BLaER1 treated with 17β-estradiol and CSF1 and Interleukin-3, amounts not matched to agents 10 nM and 100 nM (cell line): ENCODE data around the gene TCF19.
"Not testable (repeated sequence)": the region's sequence is repeated elsewhere in the genome, so short reads cannot be mapped to it uniquely, and the experiment has no call there.

Experiments used
- H3K27ac ChIP-seq, 11 experiments: shearing (Covaris generic); formaldehyde crosslinking; 2 replicates each; pipeline ENCODE4 v1.8.1; 2022
- H3K27me3 ChIP-seq, 11 experiments: shearing (Covaris generic); formaldehyde crosslinking; 2 replicates each; pipeline ENCODE4 v1.8.1; 2022
- H3K36me3 ChIP-seq, 11 experiments: shearing (Covaris generic); formaldehyde crosslinking; 2 replicates each; pipeline ENCODE4 v1.8.1; 2022
- H3K4me1 ChIP-seq, 10 experiments: shearing (Covaris generic); formaldehyde crosslinking; 2 replicates each; pipeline ENCODE4 v1.8.1; 2022
- H3K4me2 ChIP-seq, 11 experiments: shearing (Covaris generic); formaldehyde crosslinking; 2 replicates each; pipeline ENCODE4 v1.8.1; 2022
- H3K4me3 ChIP-seq, 10 experiments: shearing (Covaris generic); formaldehyde crosslinking; 2 replicates each; pipeline ENCODE4 v1.8.1; 2022
- H3K9ac ChIP-seq, 11 experiments: shearing (Covaris generic); formaldehyde crosslinking; 2 replicates each; pipeline ENCODE4 v1.8.1; 2022
- H3K9me3 ChIP-seq, 11 experiments: shearing (Covaris generic); formaldehyde crosslinking; replicated peaks in 1 of 11; 2 replicates each; pipeline ENCODE4 v1.8.1; 2022
- H4K20me1 ChIP-seq, 11 experiments: shearing (Covaris generic); formaldehyde crosslinking; 2 replicates each; pipeline ENCODE4 v1.8.1; 2022
- Cebpa-rat ChIP-seq, 11 experiments: shearing (Covaris generic); IDR thresholded peaks; 2 replicates each; pipeline ENCODE4 v1.8.1; 2022

The TCF19 gene

DNA sequence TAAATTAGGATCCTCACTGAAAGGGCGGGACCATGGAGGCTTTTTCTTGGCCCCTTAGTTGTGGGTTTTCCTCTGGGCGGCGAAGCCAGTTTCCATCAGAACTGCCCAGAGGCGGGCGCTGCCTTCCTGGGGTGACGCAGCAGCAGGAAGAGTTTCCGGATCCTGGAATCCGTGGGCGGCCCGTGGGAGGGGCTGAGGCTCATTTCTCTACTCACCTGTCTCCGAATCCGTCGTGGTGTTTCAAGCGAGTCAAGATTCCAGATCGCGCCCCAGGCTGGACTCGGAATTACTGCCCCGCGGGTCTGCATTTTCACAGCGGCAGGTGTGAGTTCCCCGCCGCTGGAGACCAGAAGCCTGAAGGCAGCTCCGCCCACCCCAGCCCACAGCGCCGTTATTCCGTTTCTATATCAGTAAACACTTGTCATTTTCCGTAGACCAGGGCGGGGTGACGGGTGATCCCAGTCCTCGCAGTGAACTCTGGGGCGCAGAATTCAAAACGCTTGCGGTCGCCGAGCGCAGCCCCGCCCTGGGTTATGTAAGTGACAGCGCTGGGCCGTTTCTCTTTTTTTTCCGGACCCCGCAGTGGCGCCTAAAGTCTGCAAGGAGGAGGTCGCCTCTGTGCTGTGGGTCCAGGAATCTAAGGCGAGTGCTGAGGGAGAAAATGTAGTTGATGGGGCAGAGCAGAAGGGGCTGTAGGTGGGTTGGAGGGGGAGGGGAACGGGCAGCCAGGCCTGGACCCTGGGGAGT is 39.3 kb downstream of the TCF19 start:
- H3K4me3 ChIP-seq = peak overlapping the region; percentile 65 to 88 (median 80)
- H3K27ac ChIP-seq = peak overlapping the region; percentile 89 to 98 (median 93)
- no peaks in the 10 kb centered on the region for H3K27me3 ChIP-seq
- TF ChIP-seq Cebpa-rat (IDR thresholded peaks at IDR 0.05) = no peak
- peaks cover 0 to 22% (median 5%) of the 10 kb centered on the region in 11 experiments; a peak in 12 of 22 replicates for H3K36me3 ChIP-seq
- H3K9ac ChIP-seq = peak overlapping the region; percentile 87 to 96 (median 90)
- H3K9me3 ChIP-seq = peaks cover 0 to 19% (median 14%) of the 10 kb centered on the region in 11 experiments; a peak in 16 of 22 replicates
- H3K4me1 ChIP-seq = peaks cover 35 to 58% (median 51%) of the 10 kb centered on the region in 10 experiments
- no peaks in the 10 kb centered on the region; a peak in 1 of 22 replicates for H4K20me1 ChIP-seq
- peak overlapping the region; percentile 72 to 91 (median 87) for H3K4me2 ChIP-seq

DNA sequence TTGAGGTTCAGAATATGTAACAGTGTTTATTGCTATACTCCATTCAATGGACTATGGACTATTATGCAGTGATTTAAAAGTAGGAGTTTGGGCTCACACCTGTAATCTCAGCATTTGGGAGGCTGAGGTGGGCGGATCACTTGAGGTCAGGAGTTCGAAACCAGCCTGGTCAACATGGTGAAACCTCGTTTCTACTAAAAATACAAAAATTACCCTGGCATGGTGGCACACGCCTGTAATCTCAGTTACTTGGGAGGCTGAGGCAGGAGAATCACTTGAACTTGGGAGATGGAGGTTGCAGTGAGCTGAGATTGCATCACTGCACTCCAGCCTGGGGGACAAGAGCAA is 40.7 kb downstream of the TCF19 start:
- Histone ChIP-seq H3K36me3 (peaks cover 0 to 22% (median 5%) of the 10 kb centered on the region in 11 experiments; a peak in 12 of 22 replicates), H3K4me3 (peak overlapping the region in 8 of 10 experiments; percentile 28 to 88 (median 81); a peak in 12 of 20 replicates), H3K9ac (peak overlapping the region in 5 of 11 experiments; percentile 37 to 89 (median 87); a peak in 5 of 22 replicates), H3K4me2 (peak overlapping the region; percentile 64 to 91 (median 87)), H3K9me3 (peaks cover 0 to 19% (median 14%) of the 10 kb centered on the region in 11 experiments; a peak in 16 of 22 replicates), H3K27ac (peak overlapping the region in 7 of 11 experiments; percentile 48 to 91 (median 53); a peak in 10 of 22 replicates), H3K4me1 (peaks cover 45 to 67% (median 61%) of the 10 kb centered on the region in 10 experiments)
- H3K27me3 ChIP-seq, H4K20me1 ChIP-seq: not testable (repeated sequence)

DNA sequence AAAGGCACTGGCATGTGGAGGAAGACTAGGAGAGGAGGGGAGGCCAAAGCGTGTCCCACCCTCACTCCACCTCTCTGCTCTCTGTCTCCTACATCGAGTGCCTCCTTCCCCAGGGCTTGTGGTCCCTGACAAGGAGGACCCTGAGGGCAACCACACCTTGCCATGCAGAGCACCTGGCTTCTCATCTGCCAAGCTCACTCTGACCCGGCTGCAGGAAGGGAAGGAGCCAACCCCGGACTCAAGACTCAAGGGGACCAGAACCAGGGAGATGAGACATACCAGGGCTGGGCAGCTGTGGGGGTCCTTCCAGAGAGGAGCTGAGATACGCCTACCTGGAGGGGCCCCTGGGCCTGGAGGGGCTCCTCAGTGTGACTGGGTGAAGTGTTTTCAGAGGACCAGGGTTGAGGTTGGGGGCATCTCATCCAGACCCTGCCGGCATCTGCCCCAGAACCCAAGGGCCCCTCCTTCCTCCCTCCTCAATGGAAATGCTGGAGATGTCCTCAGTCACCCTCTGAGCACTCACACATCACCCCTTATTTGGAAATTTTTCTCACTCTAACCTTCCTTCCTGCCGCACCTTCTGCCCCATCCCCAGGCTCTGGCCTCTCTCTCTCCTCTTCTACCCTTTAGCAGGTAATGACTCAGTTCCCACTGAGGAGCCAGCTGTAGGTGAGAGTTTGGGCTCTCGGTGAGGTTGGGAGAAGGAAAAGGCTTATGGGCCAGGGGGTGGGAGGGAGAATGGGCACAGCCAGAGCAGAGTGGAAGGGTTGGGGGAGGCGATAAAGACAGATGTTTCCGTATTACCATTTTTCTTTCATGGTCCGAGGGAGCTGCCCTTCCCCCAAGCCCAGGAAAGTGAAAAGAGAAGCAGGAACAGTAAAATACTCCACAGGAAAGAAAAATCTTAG is 44.1 kb downstream of the TCF19 start:
- peaks cover 0 to 22% (median 5%) of the 10 kb centered on the region in 11 experiments; a peak in 12 of 22 replicates for H3K36me3 ChIP-seq
- H3K4me3 ChIP-seq = peak overlapping the region in 9 of 10 experiments; percentile 52 to 69 (median 58); a peak in 15 of 20 replicates
- H3K4me1 ChIP-seq = peaks cover 49 to 71% (median 65%) of the 10 kb centered on the region in 10 experiments
- no peak for TF ChIP-seq Cebpa-rat (IDR thresholded peaks at IDR 0.05)
- no peaks in the 10 kb centered on the region for H3K27me3 ChIP-seq
- H3K9me3 ChIP-seq = peaks cover 0 to 19% (median 14%) of the 10 kb centered on the region in 11 experiments; a peak in 16 of 22 replicates
- peak overlapping the region in 10 of 11 experiments; percentile 69 to 91 (median 87); a peak in 20 of 22 replicates for H3K27ac ChIP-seq
- H3K4me2 ChIP-seq = peak overlapping the region; percentile 77 to 99 (median 90)
- no peaks in the 10 kb centered on the region; a peak in 1 of 22 replicates for H4K20me1 ChIP-seq
- H3K9ac ChIP-seq = peak overlapping the region in 10 of 11 experiments; percentile 63 to 83 (median 76); a peak in 20 of 22 replicates

DNA sequence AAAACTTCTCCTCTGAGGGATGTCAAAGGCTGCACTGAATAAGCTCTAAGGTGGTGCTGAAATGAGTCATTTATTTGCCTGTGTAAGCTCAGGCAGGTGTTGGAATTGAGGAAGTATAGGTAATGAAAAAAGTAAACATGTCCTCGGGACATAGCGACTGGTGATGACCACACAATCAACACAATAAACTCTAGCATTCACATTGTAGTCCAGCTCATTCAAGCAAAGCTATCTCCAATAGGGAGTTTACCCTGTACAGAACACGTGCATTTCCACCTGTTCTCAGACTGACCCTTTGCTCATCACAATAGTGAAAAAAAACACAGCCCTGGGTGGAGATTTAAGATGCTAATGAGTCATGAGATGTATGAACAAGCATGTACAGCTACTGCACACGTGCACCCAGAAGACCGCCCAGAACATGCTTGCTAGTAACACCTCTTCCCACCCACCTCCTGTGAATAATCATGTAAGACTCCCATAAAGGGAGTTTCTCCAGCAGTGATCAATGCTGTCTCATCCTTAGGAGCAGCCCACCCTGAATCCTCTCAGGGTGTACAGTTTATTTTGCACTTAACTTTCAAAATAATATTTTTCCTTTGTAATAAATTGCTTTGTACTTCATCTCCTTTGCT is 45.1 kb downstream of the TCF19 start:
- no peaks in the 10 kb centered on the region for H3K27me3 ChIP-seq
- H3K9me3 ChIP-seq = peaks cover 0 to 19% (median 14%) of the 10 kb centered on the region in 11 experiments; a peak in 16 of 22 replicates
- peak overlapping the region; percentile 77 to 99 (median 90) for H3K4me2 ChIP-seq
- peaks cover 0 to 22% (median 5%) of the 10 kb centered on the region in 11 experiments; a peak in 12 of 22 replicates for H3K36me3 ChIP-seq
- peaks cover 49 to 77% (median 65%) of the 10 kb centered on the region in 10 experiments for H3K4me1 ChIP-seq
- H3K9ac ChIP-seq = peak overlapping the region; percentile 63 to 83 (median 73); a peak in 21 of 22 replicates
- H3K27ac ChIP-seq = peak overlapping the region in 10 of 11 experiments; percentile 69 to 91 (median 87); a peak in 21 of 22 replicates
- no peaks in the 10 kb centered on the region; a peak in 1 of 22 replicates for H4K20me1 ChIP-seq
- peak overlapping the region; percentile 52 to 69 (median 57) for H3K4me3 ChIP-seq
- TF ChIP-seq Cebpa-rat (IDR thresholded peaks at IDR 0.05) = no peak

DNA sequence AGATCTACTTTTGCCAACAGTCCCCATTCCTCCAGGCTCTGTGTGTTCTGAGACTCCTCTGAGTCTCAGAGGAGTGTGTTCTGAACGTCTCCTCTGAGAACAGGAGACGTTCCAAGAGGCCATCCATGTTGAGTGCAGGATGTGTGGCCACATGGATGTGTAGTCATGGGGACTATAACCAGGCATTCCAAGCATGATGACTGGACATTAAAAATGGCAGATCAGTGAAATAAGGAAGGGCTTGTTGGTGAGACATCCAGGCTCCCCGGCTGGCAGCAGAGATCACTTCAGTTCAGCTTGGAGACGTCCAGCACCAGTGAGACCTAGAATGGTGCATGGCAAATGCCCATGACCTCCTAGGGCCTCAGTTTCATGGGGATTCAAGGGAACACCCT is 46.4 kb downstream of the TCF19 start:
- peaks cover 36 to 65% (median 54%) of the 10 kb centered on the region in 10 experiments for H3K4me1 ChIP-seq
- H3K27me3 ChIP-seq = no peaks in the 10 kb centered on the region
- peaks cover 0 to 18% (median 14%) of the 10 kb centered on the region in 11 experiments; a peak in 16 of 22 replicates for H3K9me3 ChIP-seq
- H3K36me3 ChIP-seq = peaks cover 0 to 16% (median 5%) of the 10 kb centered on the region in 11 experiments; a peak in 12 of 22 replicates
- H3K27ac ChIP-seq = peak overlapping the region in 10 of 11 experiments; percentile 69 to 91 (median 87); a peak in 20 of 22 replicates
- peak overlapping the region; percentile 77 to 99 (median 90) for H3K4me2 ChIP-seq
- H3K4me3 ChIP-seq = peak overlapping the region in 9 of 10 experiments; percentile 52 to 69 (median 56); a peak in 13 of 20 replicates
- peak overlapping the region in 9 of 11 experiments; percentile 70 to 83 (median 79); a peak in 17 of 22 replicates for H3K9ac ChIP-seq
- no peak for TF ChIP-seq Cebpa-rat (IDR thresholded peaks at IDR 0.05)
- no peaks in the 10 kb centered on the region; a peak in 1 of 22 replicates for H4K20me1 ChIP-seq

DNA sequence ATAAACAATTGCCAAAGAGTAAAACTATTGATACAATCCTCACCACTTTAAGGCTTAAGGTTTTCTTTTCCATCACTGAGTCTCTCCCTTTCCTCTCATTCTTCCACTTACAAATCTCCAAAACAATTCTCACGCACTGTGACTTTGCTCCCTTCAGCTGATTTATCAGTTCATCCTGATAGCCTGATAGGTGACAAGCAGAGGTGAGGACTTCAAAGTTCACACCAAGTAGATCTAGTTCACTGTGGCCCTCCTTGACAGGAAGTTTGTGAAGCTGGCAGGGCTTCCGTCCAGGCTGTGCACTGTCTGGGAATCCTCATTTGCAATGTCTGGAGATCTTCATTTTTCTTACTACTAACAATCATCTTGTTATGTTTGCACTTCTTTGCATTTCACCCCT is 47.2 kb downstream of the TCF19 start:
- Histone ChIP-seq H3K27ac (peak overlapping the region in 4 of 11 experiments; percentile 37 to 88 (median 67); a peak in 5 of 22 replicates), H3K9me3 (peaks cover 0 to 9% (median 6%) of the 10 kb centered on the region in 11 experiments; a peak in 15 of 22 replicates), H3K36me3 (peaks cover 0 to 10% (median 5%) of the 10 kb centered on the region in 11 experiments; a peak in 11 of 22 replicates), H4K20me1 (no peaks in the 10 kb centered on the region; a peak in 1 of 22 replicates), H3K9ac (no peak overlapping the region), H3K27me3 (no peaks in the 10 kb centered on the region), H3K4me2 (no peak overlapping the region), H3K4me1 (peaks cover 28 to 59% (median 47%) of the 10 kb centered on the region in 10 experiments), H3K4me3 (no peak overlapping the region)
- no peak for TF ChIP-seq Cebpa-rat (IDR thresholded peaks at IDR 0.05)

DNA sequence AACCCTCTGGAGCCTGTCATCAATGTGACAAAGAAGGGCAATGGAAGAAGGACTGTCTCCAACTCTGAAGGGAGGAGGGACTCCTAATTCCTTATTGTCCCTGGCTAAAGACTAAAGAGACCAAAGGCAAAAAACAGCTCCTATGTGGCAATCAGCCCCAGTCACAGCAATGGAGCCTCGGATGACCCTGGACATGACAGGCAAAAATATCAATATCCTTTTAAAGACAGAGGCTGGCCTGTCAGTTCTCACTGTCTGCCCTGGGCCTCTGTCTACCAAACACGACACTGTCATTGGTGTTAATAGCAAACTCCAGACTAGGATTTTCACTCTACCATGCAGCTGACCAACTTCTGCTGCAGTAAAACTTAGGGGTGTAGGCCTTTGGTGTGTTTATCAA is 50.1 kb downstream of the TCF19 start:
- Histone ChIP-seq H3K9me3 (no peaks in the 10 kb centered on the region), H3K4me2 (peak overlapping the region in 1 of 11 experiments; percentile 39; a peak in 1 of 22 replicates), H3K4me3 (no peak overlapping the region), H3K36me3 (no peaks in the 10 kb centered on the region), H4K20me1 (no peaks in the 10 kb centered on the region), H3K27me3 (no peaks in the 10 kb centered on the region), H3K4me1 (peaks cover 10 to 38% (median 21%) of the 10 kb centered on the region in 10 experiments), H3K27ac (peak overlapping the region in 2 of 11 experiments; percentile 45 to 62; a peak in 2 of 22 replicates), H3K9ac (no peak overlapping the region)
- no peak for TF ChIP-seq Cebpa-rat (IDR thresholded peaks at IDR 0.05)

DNA sequence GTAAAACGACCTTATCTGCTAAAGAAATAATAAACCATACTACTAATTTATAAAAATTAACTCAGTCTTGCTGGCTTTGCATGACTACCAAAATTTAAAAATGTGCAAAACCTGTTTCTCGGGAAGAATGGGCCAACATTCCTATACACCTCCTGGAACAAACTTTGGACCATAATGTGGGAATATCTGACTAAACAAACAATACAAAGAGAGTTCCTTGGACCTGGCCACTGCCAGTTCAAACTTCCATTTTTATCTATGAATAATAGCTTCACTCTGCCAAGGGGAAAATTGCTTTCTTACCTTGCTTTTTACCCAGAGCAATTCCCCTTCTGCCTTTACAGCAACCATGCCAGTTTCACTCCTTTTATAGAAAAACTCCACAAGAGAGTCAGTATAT is 50.7 kb downstream of the TCF19 start:
- H3K4me2 ChIP-seq = no peak overlapping the region
- no peak overlapping the region for H3K27ac ChIP-seq

More for the DNA sequence above, 50.7 kb downstream of the TCF19 start:
- no peak overlapping the region for H3K4me3 ChIP-seq
- H3K4me1 ChIP-seq = peaks cover 8 to 35% (median 19%) of the 10 kb centered on the region in 10 experiments
- no peaks in the 10 kb centered on the region for H3K36me3 ChIP-seq
- no peak overlapping the region for H3K9ac ChIP-seq
- no peaks in the 10 kb centered on the region for H3K9me3 ChIP-seq
- no peaks in the 10 kb centered on the region for H4K20me1 ChIP-seq
- H3K27me3 ChIP-seq = no peaks in the 10 kb centered on the region
- no peak for TF ChIP-seq Cebpa-rat (IDR thresholded peaks at IDR 0.05)
